HEK293T (cell line): Measurements from ENCODE around the gene PGS1.

Experiments used
- ARNT ChIP-seq: fragments of 450-650 bp; IDR thresholded peaks from 2 replicates; pipeline ENCODE4 v1.6.1; 2017; ENCODE audit warnings: mild to moderate bottlenecking
- BHLHE40 ChIP-seq: fragments of 450-650 bp; IDR thresholded peaks from 2 replicates; pipeline ENCODE4 v1.6.1; 2016; ENCODE audit warnings: mild to moderate bottlenecking, moderate library complexity, borderline replicate concordance
- ELF4 ChIP-seq: fragments of 450-650 bp; IDR thresholded peaks from 2 replicates; pipeline ENCODE4 v1.6.1; 2017; ENCODE audit warnings: antibody characterized with exemption
- FOXA1 ChIP-seq: fragments of 450-650 bp; IDR thresholded peaks from 2 replicates; pipeline ENCODE4 v1.6.1; 2016; ENCODE audit warnings: mild to moderate bottlenecking
- FOXK2 ChIP-seq: fragments of 450-650 bp; IDR thresholded peaks from 2 replicates; pipeline ENCODE4 v1.6.1; 2016; ENCODE audit warnings: mild to moderate bottlenecking
- FOXM1 ChIP-seq: fragments of 450-650 bp; IDR thresholded peaks from 2 replicates; pipeline ENCODE4 v1.6.1; 2017; ENCODE audit warnings: mild to moderate bottlenecking, borderline replicate concordance
- HDGF ChIP-seq: fragments of 450-650 bp; IDR thresholded peaks from 2 replicates; pipeline ENCODE4 v1.6.1; 2017; ENCODE audit warnings: antibody characterized with exemption, borderline replicate concordance
- L3MBTL2 ChIP-seq: fragments of 450-650 bp; conservative IDR thresholded peaks from 2 replicates; pipeline ENCODE4 v1.6.1; 2016; ENCODE audit warnings: mild to moderate bottlenecking
- NFRKB ChIP-seq: fragments of 450-650 bp; IDR thresholded peaks from 2 replicates; pipeline ENCODE4 v1.6.1; 2016; ENCODE audit warnings: mild to moderate bottlenecking, moderate library complexity
- SP1 ChIP-seq: fragments of 450-650 bp; IDR thresholded peaks from 2 replicates; pipeline ENCODE4 v1.6.1; 2017
- SUZ12 ChIP-seq: fragments of 450-650 bp; IDR thresholded peaks from 2 replicates; pipeline ENCODE4 v1.6.1; 2016; ENCODE audit warnings: mild to moderate bottlenecking
- ZNF384 ChIP-seq: fragments of 450-650 bp; IDR thresholded peaks from 2 replicates; pipeline ENCODE4 v1.6.1; 2016

DNA sequence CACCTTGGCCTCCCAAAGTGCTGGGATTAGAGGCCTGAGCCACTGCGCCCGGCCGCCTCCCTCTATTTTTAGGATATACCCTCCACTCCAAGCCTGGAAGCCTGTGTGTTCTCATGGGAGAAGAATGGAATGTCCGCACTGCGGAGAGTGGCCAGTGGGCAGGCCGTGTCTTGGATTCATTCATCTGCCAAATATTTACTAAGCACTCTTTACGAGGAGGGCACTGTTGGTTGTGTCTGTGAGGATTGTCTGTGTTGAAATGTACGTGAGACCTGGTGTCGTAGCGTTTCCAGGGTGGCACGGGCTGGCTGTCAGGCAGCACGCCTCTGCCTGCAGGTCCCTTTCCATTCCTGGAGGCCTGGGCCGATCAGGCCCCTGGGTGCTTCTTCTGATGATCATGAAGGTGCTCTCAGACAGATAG, 19.2 kb downstream of the PGS1 start:
- TF ChIP-seq FOXM1 (no peak), SUZ12 (no peak), ARNT (no peak), ZNF384 (no peak), BHLHE40 (no peak), SP1 (no peak), FOXK2 (no peak), L3MBTL2 (no peak), FOXA1 (no peak), NFRKB (no peak), ELF4 (no peak), HDGF (no peak)
